Panc1 (cell line): ENCODE results near the gene PCDHB9.

ENCODE experiments used
- POLR2AphosphoS5 ChIP-seq: IDR thresholded peaks from 2 replicates; pipeline ENCODE4 v1.6.1; 2012; ENCODE audit warnings: mild to moderate bottlenecking, low read depth, low read length, moderate library complexity
- TCF7L2 ChIP-seq: IDR thresholded peaks from 2 replicates; pipeline ENCODE4 v1.6.1; 2011; ENCODE audit warnings: mild to moderate bottlenecking, low read depth, low read length, inconsistent platforms
- TF ChIP-seq, protein P1 (sequence below): fragments of 450-650 bp; IDR thresholded peaks from 2 replicates; pipeline ENCODE4 v1.5.1; 2017; ENCODE audit warnings: mild to moderate bottlenecking
- TF ChIP-seq, protein P2 (sequence below), 2 experiments: IDR thresholded peaks; 2 replicates each; pipeline ENCODE4 v1.6.1; 2011 to 2012; ENCODE audit warnings: low read depth in 2 of 2, control low read depth in 1 of 2, low read length in 1 of 2, mild to moderate bottlenecking in 1 of 2, moderate library complexity in 1 of 2; ENCODE audit not compliant: insufficient read depth in 1 of 2

DNA sequence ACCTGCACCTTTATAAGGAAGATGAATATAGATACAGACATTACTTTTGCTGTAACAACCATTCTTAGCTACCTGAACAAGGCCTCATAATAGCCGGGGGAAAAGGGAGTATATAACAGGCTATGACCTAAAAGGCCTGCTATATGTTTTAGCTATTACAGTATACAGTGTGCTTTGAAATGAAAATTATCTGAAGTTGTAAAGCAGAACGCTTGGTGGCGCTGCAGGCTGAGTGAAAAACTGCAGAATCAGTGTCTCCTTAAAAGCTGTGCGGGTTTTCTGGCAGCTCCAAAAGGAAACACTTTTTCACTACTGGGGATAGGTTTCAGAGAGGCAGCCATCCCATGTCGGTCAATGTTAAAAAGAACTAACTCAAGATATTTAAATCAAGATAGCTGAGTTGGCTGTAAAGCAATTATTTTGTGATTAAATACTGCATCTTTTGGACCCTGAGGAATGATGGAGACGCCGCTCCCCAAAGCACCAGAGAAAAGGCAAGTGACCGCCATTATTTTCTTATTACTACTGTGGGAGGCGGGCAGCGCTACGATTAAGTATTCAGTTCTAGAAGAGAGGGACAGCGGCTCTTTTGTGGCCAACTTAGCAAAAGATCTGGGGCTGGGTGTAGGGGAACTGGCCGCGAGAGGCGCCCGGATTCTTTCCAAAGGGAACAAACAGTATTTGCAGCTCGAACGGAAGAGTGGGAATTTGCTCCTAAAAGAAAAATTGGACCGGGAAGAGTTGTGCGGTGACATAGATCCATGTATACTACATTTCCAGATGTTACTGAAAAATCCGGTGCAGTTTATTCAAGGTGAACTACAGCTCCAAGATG lies 31.2 kb upstream of the PCDHB9 start:
- TF ChIP-seq POLR2AphosphoS5 (no peak), TCF7L2 (no peak)
- TF ChIP-seq, protein P1, sequence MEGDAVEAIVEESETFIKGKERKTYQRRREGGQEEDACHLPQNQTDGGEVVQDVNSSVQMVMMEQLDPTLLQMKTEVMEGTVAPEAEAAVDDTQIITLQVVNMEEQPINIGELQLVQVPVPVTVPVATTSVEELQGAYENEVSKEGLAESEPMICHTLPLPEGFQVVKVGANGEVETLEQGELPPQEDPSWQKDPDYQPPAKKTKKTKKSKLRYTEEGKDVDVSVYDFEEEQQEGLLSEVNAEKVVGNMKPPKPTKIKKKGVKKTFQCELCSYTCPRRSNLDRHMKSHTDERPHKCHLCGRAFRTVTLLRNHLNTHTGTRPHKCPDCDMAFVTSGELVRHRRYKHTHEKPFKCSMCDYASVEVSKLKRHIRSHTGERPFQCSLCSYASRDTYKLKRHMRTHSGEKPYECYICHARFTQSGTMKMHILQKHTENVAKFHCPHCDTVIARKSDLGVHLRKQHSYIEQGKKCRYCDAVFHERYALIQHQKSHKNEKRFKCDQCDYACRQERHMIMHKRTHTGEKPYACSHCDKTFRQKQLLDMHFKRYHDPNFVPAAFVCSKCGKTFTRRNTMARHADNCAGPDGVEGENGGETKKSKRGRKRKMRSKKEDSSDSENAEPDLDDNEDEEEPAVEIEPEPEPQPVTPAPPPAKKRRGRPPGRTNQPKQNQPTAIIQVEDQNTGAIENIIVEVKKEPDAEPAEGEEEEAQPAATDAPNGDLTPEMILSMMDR: peak; percentile 84
- TF ChIP-seq, protein P2, sequence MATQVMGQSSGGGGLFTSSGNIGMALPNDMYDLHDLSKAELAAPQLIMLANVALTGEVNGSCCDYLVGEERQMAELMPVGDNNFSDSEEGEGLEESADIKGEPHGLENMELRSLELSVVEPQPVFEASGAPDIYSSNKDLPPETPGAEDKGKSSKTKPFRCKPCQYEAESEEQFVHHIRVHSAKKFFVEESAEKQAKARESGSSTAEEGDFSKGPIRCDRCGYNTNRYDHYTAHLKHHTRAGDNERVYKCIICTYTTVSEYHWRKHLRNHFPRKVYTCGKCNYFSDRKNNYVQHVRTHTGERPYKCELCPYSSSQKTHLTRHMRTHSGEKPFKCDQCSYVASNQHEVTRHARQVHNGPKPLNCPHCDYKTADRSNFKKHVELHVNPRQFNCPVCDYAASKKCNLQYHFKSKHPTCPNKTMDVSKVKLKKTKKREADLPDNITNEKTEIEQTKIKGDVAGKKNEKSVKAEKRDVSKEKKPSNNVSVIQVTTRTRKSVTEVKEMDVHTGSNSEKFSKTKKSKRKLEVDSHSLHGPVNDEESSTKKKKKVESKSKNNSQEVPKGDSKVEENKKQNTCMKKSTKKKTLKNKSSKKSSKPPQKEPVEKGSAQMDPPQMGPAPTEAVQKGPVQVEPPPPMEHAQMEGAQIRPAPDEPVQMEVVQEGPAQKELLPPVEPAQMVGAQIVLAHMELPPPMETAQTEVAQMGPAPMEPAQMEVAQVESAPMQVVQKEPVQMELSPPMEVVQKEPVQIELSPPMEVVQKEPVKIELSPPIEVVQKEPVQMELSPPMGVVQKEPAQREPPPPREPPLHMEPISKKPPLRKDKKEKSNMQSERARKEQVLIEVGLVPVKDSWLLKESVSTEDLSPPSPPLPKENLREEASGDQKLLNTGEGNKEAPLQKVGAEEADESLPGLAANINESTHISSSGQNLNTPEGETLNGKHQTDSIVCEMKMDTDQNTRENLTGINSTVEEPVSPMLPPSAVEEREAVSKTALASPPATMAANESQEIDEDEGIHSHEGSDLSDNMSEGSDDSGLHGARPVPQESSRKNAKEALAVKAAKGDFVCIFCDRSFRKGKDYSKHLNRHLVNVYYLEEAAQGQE (IDR thresholded peaks at IDR 0.05; ENCODE audit: insufficient read depth in 1 of 2, low read depth in 2 of 2, low read length in 1 of 2): no peak
